K562 (cell line): ENCODE results near the gene LRRC8E. TPM values are rescaled to one million over a fixed set of nuclear protein-coding genes. Genes with fewer than 3 reads are reported as not detected.

ENCODE experiments used
- ARID2 ChIP-seq: fragments of 450-650 bp; IDR thresholded peaks from 2 replicates; pipeline ENCODE4 v1.6.1; 2017; ENCODE audit warnings: antibody characterized with exemption, mild to moderate bottlenecking
- ATF3 ChIP-seq, 2 experiments: fragments of 450-650 bp in 1 of 2; sonication (generic) in 1 of 2; formaldehyde crosslinking in 1 of 2; IDR thresholded peaks in 1 of 2; conservative IDR thresholded peaks in 1 of 2; 2 replicates each; pipeline versions ENCODE4 v1.6.1 to v1.8.1; 2016 to 2023; ENCODE audit warnings: mild to moderate bottlenecking in 2 of 2, moderate library complexity in 2 of 2, inconsistent platforms in 1 of 2, missing genetic modification reagents in 1 of 2
- BRCA1 ChIP-seq, 2 experiments: fragments of 450-650 bp in 1 of 2; sonication (generic) in 1 of 2; formaldehyde crosslinking in 1 of 2; IDR thresholded peaks; 2 replicates each; pipeline versions ENCODE4 v1.5.0 to v1.6.1; 2017 to 2020; ENCODE audit warnings: mild to moderate bottlenecking in 1 of 2, missing genetic modification reagents in 1 of 2
- CREB1 ChIP-seq, 2 experiments: sonication (generic) in 1 of 2; formaldehyde crosslinking in 1 of 2; IDR thresholded peaks; 2 replicates each; pipeline versions ENCODE4 v1.6.1 to v1.8.0; 2012 to 2022; ENCODE audit warnings: inconsistent platforms in 1 of 2, mild to moderate bottlenecking in 1 of 2, missing genetic modification reagents in 1 of 2, moderate library complexity in 1 of 2
- CREM ChIP-seq: IDR thresholded peaks from 2 replicates; pipeline ENCODE4 v1.6.1; 2014; ENCODE audit warnings: antibody characterized with exemption, low read depth
- GABPA ChIP-seq: fragments of 200-800 bp; sonication (Bioruptor generic); conservative IDR thresholded peaks from 2 replicates; pipeline ENCODE4 v1.6.1; 2016; ENCODE audit warnings: low read depth, missing genetic modification characterization, missing compliant biosample characterization
- HDGF ChIP-seq: fragments of 450-650 bp; IDR thresholded peaks from 2 replicates; pipeline ENCODE4 v1.6.1; 2016
- JUND ChIP-seq, 2 experiments: IDR thresholded peaks; 2 replicates in 1 of 2; 3 replicates in 1 of 2; pipeline ENCODE4 v1.6.1; 2011; ENCODE audit warnings: borderline replicate concordance in 2 of 2, low read depth in 2 of 2, low read length in 2 of 2, improper control_type of control experiment in 1 of 2, missing biosample characterization in 1 of 2, missing genetic modification characterization in 1 of 2, missing genetic modification reagents in 1 of 2
- POLR2A ChIP-seq: fragments of 450-650 bp; conservative IDR thresholded peaks from 2 replicates; pipeline ENCODE4 v1.6.1; 2016
- RBFOX2 ChIP-seq: fragments of 200-400 bp; formaldehyde crosslinking; IDR thresholded peaks from 2 replicates; pipeline ENCODE4 v1.6.1; 2017; ENCODE audit warnings: low read depth, mild to moderate bottlenecking, low read length, moderate library complexity
- RBM25 ChIP-seq: fragments of 200-400 bp; formaldehyde crosslinking; IDR thresholded peaks from 2 replicates; pipeline ENCODE4 v1.6.1; 2018; ENCODE audit warnings: low read length, low read depth, moderate library complexity; ENCODE audit not compliant: severe bottlenecking
- TRIM24 ChIP-seq, 2 experiments: fragments of 450-650 bp; IDR thresholded peaks; 2 replicates each; pipeline ENCODE4 v1.6.1; 2016
- U2AF1 ChIP-seq: fragments of 200-400 bp; formaldehyde crosslinking; optimal IDR thresholded peaks from 2 replicates; pipeline ENCODE3; 2017; ENCODE audit warnings: mild to moderate bottlenecking, low read depth, low read length, moderate library complexity
- ZBTB2 ChIP-seq: fragments of 450-650 bp; IDR thresholded peaks from 2 replicates; pipeline ENCODE4 v1.6.1; 2016; ENCODE audit warnings: antibody characterized with exemption
- ZBTB5 ChIP-seq: fragments of 450-650 bp; IDR thresholded peaks from 2 replicates; pipeline ENCODE4 v1.6.1; 2017; ENCODE audit warnings: antibody characterized with exemption
- ZNF12 ChIP-seq: sonication (generic); formaldehyde crosslinking; IDR thresholded peaks from 2 replicates; pipeline ENCODE4 v1.4.0; 2020; ENCODE audit warnings: mild to moderate bottlenecking, missing genetic modification reagents
- ZNF436 ChIP-seq: fragments of 250-450, 450-650 bp; sonication (Bioruptor Pico); formaldehyde crosslinking; IDR thresholded peaks from 2 replicates; pipeline ENCODE4 v1.7.0; 2020; ENCODE audit warnings: mild to moderate bottlenecking
- polyA plus RNA-seq, 8 experiments: library from polyadenylated mRNA; depleted of rRNA in 4 of 8; stranded (reverse) in 5 of 8; unstranded in 3 of 8; fragments of >200 nt; fragmentation: Nextera tagmentation in 2 of 8; fragmentation: Illumina TruSeq in 1 of 8; extraction: Ambion mirVana in 2 of 8; extraction: Trizol in 1 of 8; gene quantifications; 2 replicates each; pipeline versions ENCODE4 v1.2.1 to v1.2.3, GENCODE V29; 2011 to 2014; ENCODE audit warnings: inconsistent platforms in 1 of 8, missing spikeins in 1 of 8
- total RNA-seq, 7 experiments: library from RNA; depleted of rRNA in 6 of 7; stranded (reverse); fragments of >200 nt in 6 of 7; fragmentation: Illumina TruSeq in 2 of 7; extraction: Trizol in 2 of 7; gene quantifications; 2 replicates each; pipeline versions ENCODE4 v1.2.1 to v1.2.3, GENCODE V29; 2011 to 2021; ENCODE audit warnings: low replicate concordance in 1 of 7
- TF ChIP-seq, protein P1 (sequence below): fragments of 250-450 bp; sonication (Bioruptor Pico); IDR thresholded peaks from 2 replicates; pipeline ENCODE4 v1.4.0; 2020; ENCODE audit warnings: mild to moderate bottlenecking, moderate library complexity

LRRC8E gene
- total and polyA plus RNA-seq, 9 of the 15 experiments (the other 6 are each of a cell fraction or from before 2014, with no cell fraction given) = 0.08 to 5.7 (median 3.5) TPM; not detected in 1

DNA sequence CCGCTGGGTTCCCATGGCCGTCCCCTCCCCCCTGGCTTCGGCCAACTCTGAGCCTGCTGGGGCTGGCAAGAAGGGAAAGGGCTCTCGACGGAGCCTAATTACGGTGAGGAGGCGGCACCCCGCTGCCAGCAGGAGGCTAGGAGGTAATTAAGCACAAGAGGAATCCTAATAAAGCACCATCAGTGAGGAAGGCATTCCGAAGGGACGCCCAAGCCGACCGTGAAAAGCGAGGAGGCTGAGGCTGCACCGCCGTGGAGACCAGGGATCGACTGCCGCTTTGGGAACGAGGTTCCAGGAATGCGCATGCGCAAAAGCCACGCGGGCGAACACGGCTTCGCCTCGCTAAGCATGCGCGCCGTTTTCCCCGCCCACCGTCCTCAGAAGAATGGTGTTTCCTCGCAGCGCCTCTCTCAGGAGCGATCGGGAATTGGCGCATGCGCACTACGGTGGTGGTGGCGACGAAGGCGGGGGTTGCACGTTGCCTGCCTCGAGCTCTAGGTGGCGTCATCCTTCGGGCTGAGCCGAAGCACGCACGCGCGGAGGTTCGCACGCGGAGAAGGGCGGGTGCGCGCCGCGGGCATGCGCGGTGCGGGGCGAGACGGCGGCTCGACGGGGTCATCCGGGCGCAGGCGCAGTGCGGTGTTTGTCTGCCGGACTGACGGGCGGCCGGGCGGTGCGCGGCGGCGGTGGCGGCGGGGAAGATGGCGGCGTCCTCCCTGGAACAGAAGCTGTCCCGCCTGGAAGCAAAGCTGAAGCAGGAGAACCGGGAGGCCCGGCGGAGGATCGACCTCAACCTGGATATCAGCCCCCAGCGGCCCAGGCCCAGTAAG lies 15.1 kb downstream of the LRRC8E start, which contains the start of gene MAP2K7 (continued):
- TF ChIP-seq, protein P1, sequence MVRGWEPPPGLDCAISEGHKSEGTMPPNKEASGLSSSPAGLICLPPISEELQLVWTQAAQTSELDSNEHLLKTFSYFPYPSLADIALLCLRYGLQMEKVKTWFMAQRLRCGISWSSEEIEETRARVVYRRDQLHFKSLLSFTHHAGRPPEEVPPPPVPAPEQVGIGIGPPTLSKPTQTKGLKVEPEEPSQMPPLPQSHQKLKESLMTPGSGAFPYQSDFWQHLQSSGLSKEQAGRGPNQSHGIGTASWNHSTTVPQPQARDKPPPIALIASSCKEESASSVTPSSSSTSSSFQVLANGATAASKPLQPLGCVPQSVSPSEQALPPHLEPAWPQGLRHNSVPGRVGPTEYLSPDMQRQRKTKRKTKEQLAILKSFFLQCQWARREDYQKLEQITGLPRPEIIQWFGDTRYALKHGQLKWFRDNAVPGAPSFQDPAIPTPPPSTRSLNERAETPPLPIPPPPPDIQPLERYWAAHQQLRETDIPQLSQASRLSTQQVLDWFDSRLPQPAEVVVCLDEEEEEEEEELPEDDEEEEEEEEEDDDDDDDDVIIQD (CRISPR knock-in tag) = no peak
- TF ChIP-seq BRCA1 (IDR thresholded peaks at IDR 0.05) = no peak
- TF ChIP-seq BRCA1 (CRISPR knock-in tag; IDR thresholded peaks at IDR 0.05) = no peak
- TF ChIP-seq POLR2A = peak; percentile 97
- TF ChIP-seq ARID2 = no peak
- TF ChIP-seq ATF3 (IDR thresholded peaks at IDR 0.05) = peak; percentile 65
- TF ChIP-seq ATF3 (CRISPR knock-in tag; conservative IDR thresholded peaks at IDR 0.05) = no peak
- no peak for TF ChIP-seq ZNF436
- peak; percentile 94 for TF ChIP-seq RBFOX2
- peak; percentile 59 for TF ChIP-seq CREB1 (IDR thresholded peaks at IDR 0.05)
- peak; percentile 72 for TF ChIP-seq CREB1 (CRISPR knock-in tag; IDR thresholded peaks at IDR 0.05)
- no peak for TF ChIP-seq GABPA (tag)
- 0 out of 2 replicates have a peak, but pooled peaks have one; percentile 41 for TF ChIP-seq ZNF12 (CRISPR knock-in tag)
- no peak for TF ChIP-seq TRIM24 (IDR thresholded peaks at IDR 0.05)
- peak; percentile 92 for TF ChIP-seq CREM
- peak; percentile 100 for TF ChIP-seq ZBTB2
- TF ChIP-seq HDGF = no peak
- TF ChIP-seq JUND (IDR thresholded peaks at IDR 0.05; ENCODE audit: borderline replicate concordance, low read depth, low read length) = peak; percentile 86
- peak; percentile 32; the same call in 1 of the 3 replicates for TF ChIP-seq JUND (tag; IDR thresholded peaks at IDR 0.05; ENCODE audit: borderline replicate concordance, low read depth, low read length)
- no peak for TF ChIP-seq RBM25
- TF ChIP-seq U2AF1 = no peak
- no peak for TF ChIP-seq ZBTB5
